GOT3 (cell line): ENCODE results near the gene KSR1.
"Not testable (repeated sequence)": the region's sequence is repeated elsewhere in the genome, so short reads cannot be mapped to it uniquely, and the experiment has no call there.

Experiments used
- DNase-seq: peaks from one replicate; lab custom pipeline; 2025; ENCODE audit warnings: mixed read lengths; lab: John Stamatoyannopoulos, UW

The KSR1 gene

GRCh38 chr17:27454089-27454488 lies 2.2 kb upstream of the KSR1 start:
- no peak for DNase-seq

GRCh38 chr17:27455236-27455913 lies 873 bp upstream of the KSR1 start:
- DNase-seq, result no peak

GRCh38 chr17:27456681-27457359 lies 572 bp downstream of the KSR1 start:
- DNase-seq, result no peak

- DNase-seq, result no peak
These were observed 1.1 kb downstream of the KSR1 start for GRCh38 chr17:27457360-27457715.

GRCh38 chr17:27457731-27458523 lies 1.7 kb downstream of the KSR1 start:
- DNase-seq, result no peak

GRCh38 chr17:27458524-27458908 lies 2.3 kb downstream of the KSR1 start:
- no peak for DNase-seq

GRCh38 chr17:27459433-27459832 lies 3.2 kb downstream of the KSR1 start:
- DNase-seq, result no peak

GRCh38 chr17:27460196-27460725 lies 4.0 kb downstream of the KSR1 start:
- no peak for DNase-seq

GRCh38 chr17:27461192-27461859 lies 5.1 kb downstream of the KSR1 start:
- no peak for DNase-seq

- no peak for DNase-seq
These were observed 5.9 kb downstream of the KSR1 start for GRCh38 chr17:27462149-27462548.

GRCh38 chr17:27462714-27463113 lies 6.5 kb downstream of the KSR1 start:
- DNase-seq, result no peak

- no peak for DNase-seq
These were observed 7.0 kb downstream of the KSR1 start for GRCh38 chr17:27463235-27463677.

- DNase-seq, result not testable (repeated sequence)
These were observed 7.8 kb downstream of the KSR1 start for GRCh38 chr17:27464019-27464418.

- no peak for DNase-seq
These were observed 8.2 kb downstream of the KSR1 start for GRCh38 chr17:27464431-27464830.

- DNase-seq, result not testable (repeated sequence)
These were observed 9.6 kb downstream of the KSR1 start for GRCh38 chr17:27465875-27466274.

- no peak for DNase-seq
These were observed 10.1 kb downstream of the KSR1 start for GRCh38 chr17:27466376-27466742.

GRCh38 chr17:27466743-27467375 lies 10.6 kb downstream of the KSR1 start:
- DNase-seq, result no peak

- no peak for DNase-seq
These were observed 13.0 kb downstream of the KSR1 start for GRCh38 chr17:27469256-27469655.

GRCh38 chr17:27471321-27472269 lies 15.3 kb downstream of the KSR1 start:
- no peak for DNase-seq

GRCh38 chr17:27473190-27473747 lies 17.0 kb downstream of the KSR1 start:
- DNase-seq, result no peak
